ENCODE data around the gene CACNA2D3.

The CACNA2D3 gene

DNA sequence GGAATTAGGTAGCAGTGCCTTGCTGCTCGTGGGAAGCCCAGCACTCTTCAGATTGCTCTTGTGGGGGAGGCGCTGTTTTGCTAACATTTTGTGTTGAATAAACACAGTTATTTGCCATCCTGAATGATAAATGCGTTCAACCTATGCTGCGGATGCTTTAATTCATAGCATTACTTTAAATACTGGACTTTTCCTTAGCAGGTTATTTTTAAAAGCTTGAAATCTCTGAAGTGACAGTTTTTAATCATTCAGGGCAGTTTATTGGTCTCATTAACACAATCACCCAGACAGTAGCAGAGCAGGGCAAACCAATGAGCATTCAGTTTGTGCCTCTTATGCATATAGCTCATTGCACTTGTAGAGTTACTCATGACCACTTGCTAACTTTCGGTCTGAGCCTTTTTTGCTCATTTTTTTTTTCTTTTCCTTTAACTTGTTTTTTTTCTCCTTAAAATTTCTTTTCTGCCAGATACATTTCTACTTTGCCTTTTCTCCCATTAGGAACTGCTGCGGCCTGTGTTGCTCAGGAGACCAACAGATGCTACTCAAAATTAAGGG, 5.2 kb downstream of the CACNA2D3 start:
- TF ChIP-seq, protein P1, sequence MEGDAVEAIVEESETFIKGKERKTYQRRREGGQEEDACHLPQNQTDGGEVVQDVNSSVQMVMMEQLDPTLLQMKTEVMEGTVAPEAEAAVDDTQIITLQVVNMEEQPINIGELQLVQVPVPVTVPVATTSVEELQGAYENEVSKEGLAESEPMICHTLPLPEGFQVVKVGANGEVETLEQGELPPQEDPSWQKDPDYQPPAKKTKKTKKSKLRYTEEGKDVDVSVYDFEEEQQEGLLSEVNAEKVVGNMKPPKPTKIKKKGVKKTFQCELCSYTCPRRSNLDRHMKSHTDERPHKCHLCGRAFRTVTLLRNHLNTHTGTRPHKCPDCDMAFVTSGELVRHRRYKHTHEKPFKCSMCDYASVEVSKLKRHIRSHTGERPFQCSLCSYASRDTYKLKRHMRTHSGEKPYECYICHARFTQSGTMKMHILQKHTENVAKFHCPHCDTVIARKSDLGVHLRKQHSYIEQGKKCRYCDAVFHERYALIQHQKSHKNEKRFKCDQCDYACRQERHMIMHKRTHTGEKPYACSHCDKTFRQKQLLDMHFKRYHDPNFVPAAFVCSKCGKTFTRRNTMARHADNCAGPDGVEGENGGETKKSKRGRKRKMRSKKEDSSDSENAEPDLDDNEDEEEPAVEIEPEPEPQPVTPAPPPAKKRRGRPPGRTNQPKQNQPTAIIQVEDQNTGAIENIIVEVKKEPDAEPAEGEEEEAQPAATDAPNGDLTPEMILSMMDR (IDR thresholded peaks at IDR 0.05; ENCODE audit: insufficient read depth, low read depth, low read length, missing control alignments), result no peak
- no peak for DNase-seq (ENCODE audit: low read depth)
- H3K4me3 ChIP-seq (ENCODE audit: low read length), result no peak overlapping the region

GRCh38 chr3:54131026-54131605, 8.8 kb downstream of the CACNA2D3 start:
- no peak overlapping the region for H3K4me3 ChIP-seq (ENCODE audit: low read length)
- TF ChIP-seq, protein P1 (IDR thresholded peaks at IDR 0.05; ENCODE audit: insufficient read depth, low read depth, low read length, missing control alignments), result no peak
- no peak for DNase-seq (ENCODE audit: low read depth)

DNA sequence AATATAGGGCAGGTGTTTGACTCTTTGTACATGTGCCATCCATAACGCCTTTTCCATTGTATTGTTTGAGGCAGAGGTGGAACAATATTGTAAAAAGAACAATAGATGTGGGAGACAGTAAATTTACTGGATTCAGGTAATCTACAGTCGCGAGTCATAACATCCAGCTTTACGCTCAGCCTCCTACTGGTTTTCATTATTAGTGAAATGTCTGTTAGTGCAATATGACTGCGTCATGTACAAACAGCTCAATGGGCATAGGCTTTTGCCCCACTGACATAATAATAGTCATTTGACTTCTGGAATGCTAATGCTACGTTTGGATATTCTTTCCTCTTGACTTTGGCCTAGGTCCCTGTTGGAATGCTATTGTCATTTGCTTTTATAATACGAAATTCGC, 9.5 kb downstream of the CACNA2D3 start:
- no peak overlapping the region for H3K4me3 ChIP-seq (ENCODE audit: low read length)
- DNase-seq (ENCODE audit: low read depth), result no peak
- TF ChIP-seq, protein P1 (IDR thresholded peaks at IDR 0.05; ENCODE audit: insufficient read depth, low read depth, low read length, missing control alignments), result no peak

DNA sequence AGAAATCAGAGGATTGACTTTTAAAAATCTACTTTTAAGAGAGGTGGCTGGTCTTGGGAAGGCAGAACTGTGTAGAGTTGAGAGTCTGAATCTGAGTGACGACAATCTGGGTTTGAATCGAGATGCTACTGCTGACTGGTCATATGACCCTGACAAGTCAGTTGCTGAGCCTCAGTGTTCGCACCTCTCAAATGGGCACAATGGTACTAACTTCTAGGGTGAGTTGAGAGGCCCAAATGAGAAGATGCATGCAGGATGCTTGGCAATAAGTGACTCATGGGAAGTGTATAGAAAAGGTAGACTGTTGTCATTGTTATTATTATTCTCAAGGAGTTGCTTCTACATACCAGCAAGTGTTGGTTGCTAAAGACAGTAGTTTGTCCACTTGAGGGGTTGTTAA, 10.3 kb downstream of the CACNA2D3 start:
- TF ChIP-seq, protein P1 (IDR thresholded peaks at IDR 0.05; ENCODE audit: insufficient read depth, low read depth, low read length, missing control alignments), result no peak
- no peak for DNase-seq (ENCODE audit: low read depth)
- H3K4me3 ChIP-seq (ENCODE audit: low read length), result no peak overlapping the region

- TF ChIP-seq, protein P1 (IDR thresholded peaks at IDR 0.05; ENCODE audit: insufficient read depth, low read depth, low read length, missing control alignments), result no peak
- no peak for DNase-seq (ENCODE audit: low read depth)
- H3K4me3 ChIP-seq (ENCODE audit: low read length), result no peak overlapping the region
Observed at GRCh38 chr3:54133196-54133595, 10.8 kb downstream of the CACNA2D3 start.

DNA sequence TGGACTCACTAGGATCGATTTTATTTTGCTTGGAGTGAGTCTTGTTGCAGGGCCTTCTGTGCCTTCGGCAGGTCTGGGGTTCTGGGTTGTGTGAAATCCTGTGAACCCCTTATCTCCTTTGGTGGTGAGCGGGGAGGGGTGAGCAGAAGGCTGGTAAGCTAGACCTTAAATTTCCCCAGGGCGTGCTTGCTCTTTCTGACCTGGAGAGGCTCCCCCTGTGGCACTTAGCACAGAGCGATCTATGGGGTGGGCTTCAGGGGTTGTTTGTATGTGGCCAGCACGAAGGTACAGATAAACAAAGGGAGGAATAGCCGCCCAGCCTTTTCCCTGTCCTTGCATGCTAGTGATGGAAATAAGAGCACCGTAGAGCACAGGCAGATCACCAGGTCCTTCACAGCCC, 11.8 kb downstream of the CACNA2D3 start:
- TF ChIP-seq, protein P1 (IDR thresholded peaks at IDR 0.05; ENCODE audit: insufficient read depth, low read depth, low read length, missing control alignments), result no peak
- DNase-seq (ENCODE audit: low read depth), result no peak
- H3K4me3 ChIP-seq (ENCODE audit: low read length), result no peak overlapping the region

GRCh38 chr3:54134713-54135112, 12.4 kb downstream of the CACNA2D3 start:
- no peak for DNase-seq (ENCODE audit: low read depth)

More at GRCh38 chr3:54134713-54135112, 12.4 kb downstream of the CACNA2D3 start:
- H3K4me3 ChIP-seq (ENCODE audit: low read length), result no peak overlapping the region
- TF ChIP-seq, protein P1 (IDR thresholded peaks at IDR 0.05; ENCODE audit: insufficient read depth, low read depth, low read length, missing control alignments), result no peak

All from epithelial cell of esophagus (primary cell).